Stimulated activated CD8-positive, alpha-beta memory T cell treated with anti-CD3 and anti-CD28 coated beads, Interleukin-4, amount 100 ng/mL, for 24 hours (primary cell): ENCODE measurements around the gene EEF1AKMT3.
"Not testable (repeated sequence)": the region's sequence is repeated elsewhere in the genome, so short reads cannot be mapped to it uniquely, and the experiment has no call there.

ENCODE experiments used
- DNase-seq: peaks from one replicate; pipeline ENCODE4 v3.0.0-alpha.2; 2020; ENCODE audit warnings: low read depth

The EEF1AKMT3 gene

GRCh38 chr12:57817990-57818331, 45.5 kb downstream of the EEF1AKMT3 start:
- DNase-seq: not testable (repeated sequence)

GRCh38 chr12:57820119-57820518, 47.7 kb downstream of the EEF1AKMT3 start:
- not testable (repeated sequence) for DNase-seq

- not testable (repeated sequence) for DNase-seq
Measured at GRCh38 chr12:57821015-57821414, 48.6 kb downstream of the EEF1AKMT3 start.

- DNase-seq: no peak
Measured at GRCh38 chr12:57821474-57822214, 49.2 kb downstream of the EEF1AKMT3 start.

- DNase-seq: no peak
Measured at GRCh38 chr12:57822392-57823130, 50.1 kb downstream of the EEF1AKMT3 start.

GRCh38 chr12:57823131-57823907, 50.9 kb downstream of the EEF1AKMT3 start:
- DNase-seq: no peak

GRCh38 chr12:57823908-57824640, 51.7 kb downstream of the EEF1AKMT3 start:
- no peak for DNase-seq

- DNase-seq: no peak
Measured at GRCh38 chr12:57825451-57825850, 53.0 kb downstream of the EEF1AKMT3 start.

- DNase-seq: no peak
Measured at GRCh38 chr12:57826400-57826799, 54.0 kb downstream of the EEF1AKMT3 start.

- no peak for DNase-seq
Measured at GRCh38 chr12:57826966-57827365, 54.6 kb downstream of the EEF1AKMT3 start.

- no peak for DNase-seq
Measured at GRCh38 chr12:57829025-57829777, 56.8 kb downstream of the EEF1AKMT3 start.

GRCh38 chr12:57830393-57830792, 58.0 kb downstream of the EEF1AKMT3 start:
- no peak for DNase-seq
